GM12873 (cell line): ENCODE data around the gene DEUP1.

ENCODE experiments used
- TF ChIP-seq, protein P1 (sequence below): IDR thresholded peaks from 2 replicates; pipeline ENCODE4 v1.5.1; 2012; ENCODE audit warnings: low read depth, mild to moderate bottlenecking, moderate library complexity, low read length, control low read depth; ENCODE audit not compliant: insufficient read depth; ENCODE audit errors: missing control alignments

DEUP1 gene

GRCh38 chr11:93487032-93487483, 156.5 kb downstream of the DEUP1 start:
- TF ChIP-seq, protein P1, sequence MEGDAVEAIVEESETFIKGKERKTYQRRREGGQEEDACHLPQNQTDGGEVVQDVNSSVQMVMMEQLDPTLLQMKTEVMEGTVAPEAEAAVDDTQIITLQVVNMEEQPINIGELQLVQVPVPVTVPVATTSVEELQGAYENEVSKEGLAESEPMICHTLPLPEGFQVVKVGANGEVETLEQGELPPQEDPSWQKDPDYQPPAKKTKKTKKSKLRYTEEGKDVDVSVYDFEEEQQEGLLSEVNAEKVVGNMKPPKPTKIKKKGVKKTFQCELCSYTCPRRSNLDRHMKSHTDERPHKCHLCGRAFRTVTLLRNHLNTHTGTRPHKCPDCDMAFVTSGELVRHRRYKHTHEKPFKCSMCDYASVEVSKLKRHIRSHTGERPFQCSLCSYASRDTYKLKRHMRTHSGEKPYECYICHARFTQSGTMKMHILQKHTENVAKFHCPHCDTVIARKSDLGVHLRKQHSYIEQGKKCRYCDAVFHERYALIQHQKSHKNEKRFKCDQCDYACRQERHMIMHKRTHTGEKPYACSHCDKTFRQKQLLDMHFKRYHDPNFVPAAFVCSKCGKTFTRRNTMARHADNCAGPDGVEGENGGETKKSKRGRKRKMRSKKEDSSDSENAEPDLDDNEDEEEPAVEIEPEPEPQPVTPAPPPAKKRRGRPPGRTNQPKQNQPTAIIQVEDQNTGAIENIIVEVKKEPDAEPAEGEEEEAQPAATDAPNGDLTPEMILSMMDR = no peak
